Caco-2 (cell line): ENCODE data around the gene ACTL10. TPM values are rescaled to one million over a fixed set of nuclear protein-coding genes. Genes with fewer than 3 reads are reported as not detected.
"Not testable (repeated sequence)": the region's sequence is repeated elsewhere in the genome, so short reads cannot be mapped to it uniquely, and the experiment has no call there.

ENCODE experiments used
- BruUV-seq: library from RNA; stranded (reverse); fragments of 400-500 nt; replicated peaks from 2 replicates; lab custom pipeline; 2021; lab: Mats Ljungman, UMichigan
- CTCF ChIA-PET: fragments of 300-600 bp; sonication (Branson Sonifier 250); formaldehyde crosslinking; loops from one replicate; lab custom pipeline; 2022; ENCODE audit warnings: antibody characterized with exemption; lab: Charles Lee
- POLR2A ChIA-PET: fragments of 300-600 bp; sonication (Branson Sonifier 250); formaldehyde crosslinking; loops from one replicate; lab custom pipeline; 2022; ENCODE audit warnings: antibody characterized with exemption; lab: Charles Lee
- DNase-seq, 2 experiments: peaks; one replicate each; pipeline versions ENCODE4 v3.0.0 to v3.0.0-alpha.2; 2020 to 2022
- H3K27me3 ChIP-seq: replicated peaks from 2 replicates; pipeline ENCODE4 v1.6.0; 2011; ENCODE audit warnings: low read length; ENCODE audit not compliant: control insufficient read depth, insufficient read depth
- H3K36me3 ChIP-seq: 2 replicates; pipeline ENCODE4 v1.5.1; 2011; ENCODE audit warnings: low read length; ENCODE audit not compliant: control insufficient read depth, insufficient read depth
- H3K4me1 ChIP-seq: fragments of 250-450 bp; sonication (Bioruptor Pico); 2 replicates; pipeline ENCODE4 v1.5.1; 2020; ENCODE audit warnings: mild to moderate bottlenecking
- H3K4me3 ChIP-seq: 2 replicates; pipeline ENCODE4 v1.5.1; 2011; ENCODE audit warnings: low read depth, mild to moderate bottlenecking, control low read depth, low read length
- H3K9me3 ChIP-seq: fragments of 250-450 bp; sonication (Bioruptor Pico); 2 replicates; pipeline ENCODE4 v1.5.1; 2020; ENCODE audit warnings: mild to moderate bottlenecking, moderate library complexity
- H3K27ac Mint-ChIP-seq: one replicate; pipeline ENCODE4 v1.8.0; 2022; ENCODE audit warnings: mixed read lengths; ENCODE audit not compliant: unreplicated experiment
- H3K27me3 Mint-ChIP-seq: one replicate; pipeline ENCODE4 v1.8.0; 2022; ENCODE audit warnings: mixed read lengths; ENCODE audit not compliant: insufficient read depth, unreplicated experiment
- H3K36me3 Mint-ChIP-seq: one replicate; pipeline ENCODE4 v1.8.0; 2022; ENCODE audit warnings: mild to moderate bottlenecking, mixed read lengths; ENCODE audit not compliant: insufficient read depth, unreplicated experiment
- H3K4me1 Mint-ChIP-seq: one replicate; pipeline ENCODE4 v1.8.0; 2022; ENCODE audit warnings: low read depth, mixed read lengths; ENCODE audit not compliant: unreplicated experiment
- H3K4me3 Mint-ChIP-seq: one replicate; pipeline ENCODE4 v1.8.0; 2022; ENCODE audit warnings: mild to moderate bottlenecking, moderate library complexity, mixed read lengths; ENCODE audit not compliant: unreplicated experiment
- H3K9me3 Mint-ChIP-seq: one replicate; pipeline ENCODE4 v1.8.0; 2022; ENCODE audit warnings: mixed read lengths; ENCODE audit not compliant: unreplicated experiment
- CTCF ChIP-seq, 2 experiments: fragments of 200-600 bp in 1 of 2; IDR thresholded peaks; 1 replicate in 1 of 2; 2 replicates in 1 of 2; pipeline versions ENCODE4 v1.5.1 to v1.8.0; 2011 to 2022; ENCODE audit warnings: antibody characterized with exemption in 1 of 2, control low read depth in 1 of 2, inconsistent platforms in 1 of 2, low read depth in 1 of 2, low read length in 1 of 2, mild to moderate bottlenecking in 1 of 2, moderate library complexity in 1 of 2; ENCODE audit not compliant: insufficient read depth in 1 of 2, severe bottlenecking in 1 of 2, unreplicated experiment in 1 of 2
- intact Hi-C: fragments of 100-400 bp; cut with micrococcal nuclease; formaldehyde crosslinking; loops from one replicate; pipeline ENCODE4 v1.10.0; 2022; ENCODE audit not compliant: unreplicated experiment
- total RNA-seq: library from RNA; stranded (reverse); gene quantifications from 2 replicates; pipeline ENCODE4 v1.2.3, GENCODE V29; 2022

ACTL10 gene
- total RNA-seq, 1 experiment from 2014 or later, result 3.4 TPM

- Histone ChIP-seq H3K4me1 (no peaks in the 10 kb centered on the region), H3K27me3 (no peaks in the 10 kb centered on the region), H3K36me3 (0 out of 2 replicates have a peak, but pooled peaks cover 3% of the 10 kb centered on the region), H3K9me3 (no peaks in the 10 kb centered on the region), H3K4me3 (no peak overlapping the region)
- H3K36me3 Mint-ChIP-seq, result peaks cover 41% of the 10 kb centered on the region
- TF ChIP-seq CTCF (IDR thresholded peaks at IDR 0.05; ENCODE audit: insufficient read depth in 1 of 2, low read depth in 1 of 2, low read length in 1 of 2, severe bottlenecking in 1 of 2, unreplicated experiment in 1 of 2), result no peak
- BruUV-seq, result no TSS peak
- CTCF ChIA-PET, result interaction anchor here (1.5 kb wide), 1 partner anchor 23 kb away, joined by 4 read pairs; no protein-coding TSS in a partner anchor
- intact Hi-C loops, result no loop called here
- no peak overlapping the region for H3K4me3 Mint-ChIP-seq
- H3K4me1 Mint-ChIP-seq, result no peaks in the 10 kb centered on the region
- H3K27ac Mint-ChIP-seq, result no peak overlapping the region
- no peaks in the 10 kb centered on the region for H3K27me3 Mint-ChIP-seq
- POLR2A ChIA-PET, result no interaction called here
- DNase-seq, result no peak
- H3K9me3 Mint-ChIP-seq, result no peaks in the 10 kb centered on the region
These were observed 36.2 kb upstream of the ACTL10 start for GRCh38 chr20:33630507-33630906.

- H3K4me3 Mint-ChIP-seq, H3K9me3 Mint-ChIP-seq, POLR2A ChIA-PET, H3K27ac Mint-ChIP-seq, BruUV-seq, H3K4me1 ChIP-seq, H3K36me3 ChIP-seq, intact Hi-C loops, H3K27me3 ChIP-seq, H3K4me3 ChIP-seq, CTCF ChIA-PET, H3K27me3 Mint-ChIP-seq, DNase-seq, H3K4me1 Mint-ChIP-seq, H3K9me3 ChIP-seq: not testable (repeated sequence)
- peaks cover 33% of the 10 kb centered on the region for H3K36me3 Mint-ChIP-seq
These were observed 34.8 kb upstream of the ACTL10 start for GRCh38 chr20:33631910-33632309.

GRCh38 chr20:33635341-33635740 is 31.4 kb upstream of the ACTL10 start:
- no peaks in the 10 kb centered on the region for H3K4me1 Mint-ChIP-seq
- H3K4me3 Mint-ChIP-seq, result no peak overlapping the region
- POLR2A ChIA-PET, result no interaction called here
- no peak overlapping the region for H3K27ac Mint-ChIP-seq
- TF ChIP-seq CTCF (IDR thresholded peaks at IDR 0.05; ENCODE audit: insufficient read depth in 1 of 2, low read depth in 1 of 2, low read length in 1 of 2, severe bottlenecking in 1 of 2, unreplicated experiment in 1 of 2), result no peak
- no peaks in the 10 kb centered on the region for H3K27me3 ChIP-seq
- H3K36me3 ChIP-seq, result peaks cover 13% of the 10 kb centered on the region
- H3K36me3 Mint-ChIP-seq, result peaks cover 49% of the 10 kb centered on the region
- no peaks in the 10 kb centered on the region for H3K27me3 Mint-ChIP-seq
- intact Hi-C loops, result no loop called here
- no peak for DNase-seq
- CTCF ChIA-PET, result interaction anchor here (0.7 kb wide), 1 partner anchor 121 kb away, joined by 7 read pairs; no protein-coding TSS in a partner anchor
- no peaks in the 10 kb centered on the region for H3K4me1 ChIP-seq
- no peaks in the 10 kb centered on the region for H3K9me3 Mint-ChIP-seq
- no TSS peak for BruUV-seq
- no peaks in the 10 kb centered on the region for H3K9me3 ChIP-seq
- no peak overlapping the region for H3K4me3 ChIP-seq
